Measurements from ENCODE around the gene S100A3. TPM values are rescaled to one million over a fixed set of nuclear protein-coding genes. Genes with fewer than 3 reads are reported as not detected.

S100A3 gene
- total RNA-seq, 1 donor from 2014 or later, result not detected

DNA sequence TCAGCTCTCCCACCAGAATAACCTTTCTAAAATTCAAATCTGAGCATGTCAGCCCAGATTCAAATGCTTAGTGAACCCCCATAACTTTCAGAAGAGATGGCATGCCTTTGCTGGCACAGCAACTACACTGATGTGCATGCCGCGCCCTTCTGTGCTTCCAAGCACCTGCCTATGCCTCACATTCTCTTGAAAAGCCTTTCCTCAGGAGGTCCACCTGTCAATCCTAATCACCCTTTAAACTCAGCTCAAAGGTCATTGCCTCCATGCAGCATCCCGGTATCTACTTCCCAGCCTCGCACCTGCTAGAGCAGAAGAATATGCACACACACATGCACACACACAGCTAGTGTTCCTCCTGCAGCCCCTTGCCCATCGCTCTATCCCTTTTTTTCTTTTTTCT, 21.8 kb upstream of the S100A3 start:
- DNase-seq, result no peak
- no peak overlapping the region for H3K27ac Mint-ChIP-seq (ENCODE audit: unreplicated experiment)
- no peak overlapping the region for H3K4me3 Mint-ChIP-seq (ENCODE audit: unreplicated experiment)

DNA sequence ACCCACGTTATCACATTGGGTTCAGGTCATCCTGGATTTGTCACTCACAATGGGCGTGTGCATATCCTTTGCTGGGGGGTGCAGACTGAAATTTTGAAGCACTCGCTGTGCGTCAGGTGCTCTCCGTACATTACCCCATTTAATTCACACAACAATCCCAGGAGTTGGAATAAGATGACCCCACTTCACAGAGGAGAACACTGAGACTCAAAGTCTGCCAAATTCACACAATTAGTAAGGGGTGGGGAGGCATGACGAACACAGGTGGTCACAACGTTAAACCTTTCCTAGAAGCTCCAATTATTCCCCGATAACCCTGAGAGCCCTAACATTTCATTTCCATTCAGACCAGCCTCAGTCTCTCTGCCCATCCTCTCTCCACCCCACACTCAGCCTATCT, 20.4 kb upstream of the S100A3 start:
- no peaks in the 10 kb centered on the region for H3K36me3 Mint-ChIP-seq (ENCODE audit: unreplicated experiment)
- H3K4me3 Mint-ChIP-seq (ENCODE audit: unreplicated experiment), result peak overlapping the region; percentile 43
- H3K27ac Mint-ChIP-seq (ENCODE audit: unreplicated experiment), result peak overlapping the region; percentile 80
- H3K27me3 Mint-ChIP-seq (ENCODE audit: unreplicated experiment), result peaks cover 6% of the 10 kb centered on the region
- peaks cover 25% of the 10 kb centered on the region for H3K4me1 Mint-ChIP-seq (ENCODE audit: low read depth, unreplicated experiment)
- DNase-seq, result no peak
- TF ChIP-seq, protein P1, sequence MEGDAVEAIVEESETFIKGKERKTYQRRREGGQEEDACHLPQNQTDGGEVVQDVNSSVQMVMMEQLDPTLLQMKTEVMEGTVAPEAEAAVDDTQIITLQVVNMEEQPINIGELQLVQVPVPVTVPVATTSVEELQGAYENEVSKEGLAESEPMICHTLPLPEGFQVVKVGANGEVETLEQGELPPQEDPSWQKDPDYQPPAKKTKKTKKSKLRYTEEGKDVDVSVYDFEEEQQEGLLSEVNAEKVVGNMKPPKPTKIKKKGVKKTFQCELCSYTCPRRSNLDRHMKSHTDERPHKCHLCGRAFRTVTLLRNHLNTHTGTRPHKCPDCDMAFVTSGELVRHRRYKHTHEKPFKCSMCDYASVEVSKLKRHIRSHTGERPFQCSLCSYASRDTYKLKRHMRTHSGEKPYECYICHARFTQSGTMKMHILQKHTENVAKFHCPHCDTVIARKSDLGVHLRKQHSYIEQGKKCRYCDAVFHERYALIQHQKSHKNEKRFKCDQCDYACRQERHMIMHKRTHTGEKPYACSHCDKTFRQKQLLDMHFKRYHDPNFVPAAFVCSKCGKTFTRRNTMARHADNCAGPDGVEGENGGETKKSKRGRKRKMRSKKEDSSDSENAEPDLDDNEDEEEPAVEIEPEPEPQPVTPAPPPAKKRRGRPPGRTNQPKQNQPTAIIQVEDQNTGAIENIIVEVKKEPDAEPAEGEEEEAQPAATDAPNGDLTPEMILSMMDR (IDR thresholded peaks at IDR 0.05; ENCODE audit: partially characterized antibody, unreplicated experiment), result no peak
- peaks cover 7% of the 10 kb centered on the region for H3K9me3 Mint-ChIP-seq (ENCODE audit: unreplicated experiment)

More for the DNA sequence above, 21.8 kb upstream of the S100A3 start:
- peaks cover 5% of the 10 kb centered on the region for H3K27me3 Mint-ChIP-seq (ENCODE audit: unreplicated experiment)
- H3K36me3 Mint-ChIP-seq (ENCODE audit: unreplicated experiment), result no peaks in the 10 kb centered on the region
- peaks cover 5% of the 10 kb centered on the region for H3K9me3 Mint-ChIP-seq (ENCODE audit: unreplicated experiment)
- peaks cover 21% of the 10 kb centered on the region for H3K4me1 Mint-ChIP-seq (ENCODE audit: low read depth, unreplicated experiment)
- TF ChIP-seq, protein P1 (IDR thresholded peaks at IDR 0.05; ENCODE audit: partially characterized antibody, unreplicated experiment), result no peak

DNA sequence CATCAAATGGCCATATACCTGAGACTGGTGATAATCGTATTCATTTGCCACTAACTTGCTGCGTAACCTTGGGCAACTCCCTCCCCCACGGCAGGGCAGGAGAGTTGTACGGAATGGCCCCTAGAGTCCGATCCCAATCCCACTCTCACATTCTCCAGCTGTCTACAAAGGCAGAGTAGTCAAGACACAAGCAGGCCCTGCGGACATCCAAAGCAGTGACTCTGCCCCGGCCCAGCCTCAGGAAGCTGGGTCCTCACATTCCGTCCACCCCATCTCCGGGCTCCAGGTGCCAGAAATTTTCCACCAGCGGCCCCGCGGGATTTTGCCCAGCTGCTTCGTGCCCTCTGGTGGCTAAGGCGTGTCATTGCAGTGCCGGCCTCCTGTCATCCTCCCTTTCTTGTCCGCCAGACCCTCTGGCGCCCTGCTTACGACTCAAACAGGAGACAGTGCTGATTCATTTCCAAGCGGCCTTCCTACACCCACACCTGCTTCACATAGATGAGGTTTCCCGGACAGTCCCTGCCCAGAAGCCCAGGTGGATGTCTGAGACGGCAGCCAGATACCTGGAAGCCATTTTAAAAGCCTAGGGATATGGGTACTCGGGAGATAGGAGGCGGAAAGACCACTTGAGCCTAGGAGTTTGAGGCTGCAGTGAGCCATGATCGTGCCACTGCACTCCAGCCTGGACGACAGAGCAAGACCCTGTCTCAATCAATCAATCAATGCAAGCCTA, 19.5 kb upstream of the S100A3 start:
- Mint-ChIP-seq H3K9me3 (ENCODE audit: unreplicated experiment) (peaks cover 7% of the 10 kb centered on the region), H3K27ac (ENCODE audit: unreplicated experiment) (peak overlapping the region; percentile 89), H3K36me3 (ENCODE audit: unreplicated experiment) (no peaks in the 10 kb centered on the region), H3K27me3 (ENCODE audit: unreplicated experiment) (peaks cover 10% of the 10 kb centered on the region), H3K4me1 (ENCODE audit: low read depth, unreplicated experiment) (peaks cover 30% of the 10 kb centered on the region), H3K4me3 (ENCODE audit: unreplicated experiment) (peak overlapping the region; percentile 23)
- TF ChIP-seq, protein P1 (IDR thresholded peaks at IDR 0.05; ENCODE audit: partially characterized antibody, unreplicated experiment), result peak; percentile 99
- peak; percentile 93 for DNase-seq

DNA sequence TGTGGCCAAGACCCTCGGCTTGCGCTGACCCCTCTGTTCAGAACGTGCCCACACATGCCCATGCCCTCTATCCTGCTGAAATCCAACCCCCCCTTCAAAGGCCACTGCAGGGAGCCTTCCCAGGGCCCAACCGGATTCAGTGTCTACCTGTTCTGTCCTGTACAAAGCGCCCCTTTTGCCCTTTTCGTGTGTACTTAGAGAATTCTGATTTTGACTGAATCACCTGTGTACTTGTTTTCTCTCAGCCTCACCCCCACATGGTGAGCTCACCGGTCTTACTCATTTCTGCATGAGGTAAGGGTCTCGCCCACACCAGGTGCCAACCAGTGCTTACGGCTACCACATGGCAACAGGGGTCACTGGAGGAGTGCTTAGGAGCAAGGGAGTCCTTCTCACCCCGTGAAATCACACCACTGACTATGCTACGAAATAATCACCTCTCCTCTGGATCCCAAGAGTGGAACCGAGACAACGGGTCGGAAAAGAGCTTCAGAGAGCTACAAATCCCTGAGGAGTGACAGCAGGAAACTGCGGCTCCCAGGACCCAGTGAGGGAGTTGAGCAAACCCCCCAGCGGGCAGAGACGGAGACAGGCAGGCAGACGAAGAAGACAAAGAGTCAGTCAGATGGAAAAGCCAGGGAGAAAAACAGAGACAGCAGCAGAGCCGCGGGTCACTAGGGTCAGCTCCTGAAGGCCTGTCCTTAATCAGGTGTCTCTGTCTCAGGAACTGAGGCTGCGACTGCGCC, 18.7 kb upstream of the S100A3 start:
- Mint-ChIP-seq H3K36me3 (ENCODE audit: unreplicated experiment) (no peaks in the 10 kb centered on the region), H3K27ac (ENCODE audit: unreplicated experiment) (peak overlapping the region; percentile 84), H3K9me3 (ENCODE audit: unreplicated experiment) (peaks cover 8% of the 10 kb centered on the region), H3K4me1 (ENCODE audit: low read depth, unreplicated experiment) (peaks cover 30% of the 10 kb centered on the region), H3K4me3 (ENCODE audit: unreplicated experiment) (peak overlapping the region; percentile 47), H3K27me3 (ENCODE audit: unreplicated experiment) (peaks cover 10% of the 10 kb centered on the region)
- TF ChIP-seq, protein P1 (IDR thresholded peaks at IDR 0.05; ENCODE audit: partially characterized antibody, unreplicated experiment), result no peak
- DNase-seq, result no peak

All from glutamatergic neuron (in vitro differentiated cells).